ENCODE results near the gene HSF2BP.
"Not testable (repeated sequence)": the region's sequence is repeated elsewhere in the genome, so short reads cannot be mapped to it uniquely, and the experiment has no call there.

HSF2BP gene

GRCh38 chr21:43692949-43693348 is 33.7 kb upstream of the HSF2BP start:
- H3K9me3 Mint-ChIP-seq: no peaks in the 10 kb centered on the region
- intact Hi-C loops (cut with micrococcal nuclease): loop anchor here (1.0 kb wide), 1 partner anchor 24 kb away; no protein-coding TSS in a partner anchor

GRCh38 chr21:43691801-43692200 is 32.5 kb upstream of the HSF2BP start:
- Mint-ChIP-seq H3K36me3 (ENCODE audit: low read depth) (peaks cover 100% of the 10 kb centered on the region), H3K9me3 (no peaks in the 10 kb centered on the region), H3K27me3 (no peaks in the 10 kb centered on the region), H3K27ac (peak overlapping the region; percentile 90), H3K4me1 (ENCODE audit: low read depth) (peaks cover 87% of the 10 kb centered on the region), H3K4me3 (peak overlapping the region; percentile 77)
- intact Hi-C loops (cut with micrococcal nuclease): no loop called here

More at GRCh38 chr21:43692949-43693348, 33.7 kb upstream of the HSF2BP start:
- Mint-ChIP-seq H3K4me3 (peak overlapping the region; percentile 77), H3K27ac (peak overlapping the region; percentile 90), H3K4me1 (ENCODE audit: low read depth) (peaks cover 76% of the 10 kb centered on the region), H3K36me3 (ENCODE audit: low read depth) (peaks cover 100% of the 10 kb centered on the region), H3K27me3 (no peaks in the 10 kb centered on the region)

GRCh38 chr21:43691086-43691795 is 32.0 kb upstream of the HSF2BP start:
- Mint-ChIP-seq H3K27ac (peak overlapping the region; percentile 90), H3K4me1 (ENCODE audit: low read depth) (peaks cover 88% of the 10 kb centered on the region), H3K4me3 (peak overlapping the region; percentile 77), H3K36me3 (ENCODE audit: low read depth) (peaks cover 100% of the 10 kb centered on the region), H3K9me3 (no peaks in the 10 kb centered on the region), H3K27me3 (no peaks in the 10 kb centered on the region)
- intact Hi-C loops (cut with micrococcal nuclease): no loop called here

- Mint-ChIP-seq H3K27ac (peak overlapping the region; percentile 90), H3K4me1 (ENCODE audit: low read depth) (peaks cover 81% of the 10 kb centered on the region), H3K36me3 (ENCODE audit: low read depth) (peaks cover 100% of the 10 kb centered on the region), H3K4me3 (peak overlapping the region; percentile 77), H3K9me3 (no peaks in the 10 kb centered on the region), H3K27me3 (no peaks in the 10 kb centered on the region)
- intact Hi-C loops (cut with micrococcal nuclease): no loop called here
These were observed 31.1 kb upstream of the HSF2BP start for GRCh38 chr21:43690346-43690745.

- intact Hi-C loops (cut with micrococcal nuclease): no loop called here
- no peaks in the 10 kb centered on the region for H3K9me3 Mint-ChIP-seq
- H3K36me3 Mint-ChIP-seq (ENCODE audit: low read depth): peaks cover 100% of the 10 kb centered on the region
- no peaks in the 10 kb centered on the region for H3K27me3 Mint-ChIP-seq
- H3K4me1 Mint-ChIP-seq (ENCODE audit: low read depth): peaks cover 80% of the 10 kb centered on the region
- H3K4me3 Mint-ChIP-seq: peak overlapping the region; percentile 77
- H3K27ac Mint-ChIP-seq: peak overlapping the region; percentile 90
These were observed 30.5 kb upstream of the HSF2BP start for GRCh38 chr21:43689556-43690337.

- Mint-ChIP-seq H3K27me3 (no peaks in the 10 kb centered on the region), H3K36me3 (ENCODE audit: low read depth) (peaks cover 100% of the 10 kb centered on the region), H3K4me3 (no peak overlapping the region), H3K27ac (peak overlapping the region; percentile 90), H3K9me3 (no peaks in the 10 kb centered on the region), H3K4me1 (ENCODE audit: low read depth) (peaks cover 78% of the 10 kb centered on the region)
- intact Hi-C loops (cut with micrococcal nuclease): no loop called here
These were observed 29.6 kb upstream of the HSF2BP start for GRCh38 chr21:43688906-43689305.

GRCh38 chr21:43687566-43688399 is 28.5 kb upstream of the HSF2BP start:
- peak overlapping the region; percentile 90 for H3K27ac Mint-ChIP-seq
- peaks cover 67% of the 10 kb centered on the region for H3K4me1 Mint-ChIP-seq (ENCODE audit: low read depth)
- no peaks in the 10 kb centered on the region for H3K9me3 Mint-ChIP-seq
- no peaks in the 10 kb centered on the region for H3K27me3 Mint-ChIP-seq
- peaks cover 100% of the 10 kb centered on the region for H3K36me3 Mint-ChIP-seq (ENCODE audit: low read depth)
- H3K4me3 Mint-ChIP-seq: peak overlapping the region; percentile 18
- intact Hi-C loops (cut with micrococcal nuclease): no loop called here

- intact Hi-C loops (cut with micrococcal nuclease): no loop called here
- H3K4me1 Mint-ChIP-seq (ENCODE audit: low read depth): peaks cover 61% of the 10 kb centered on the region
- H3K36me3 Mint-ChIP-seq (ENCODE audit: low read depth): peaks cover 100% of the 10 kb centered on the region
- H3K4me3 Mint-ChIP-seq: no peak overlapping the region
- no peaks in the 10 kb centered on the region for H3K9me3 Mint-ChIP-seq
- H3K27me3 Mint-ChIP-seq: no peaks in the 10 kb centered on the region
- H3K27ac Mint-ChIP-seq: peak overlapping the region; percentile 90
These were observed 27.7 kb upstream of the HSF2BP start for GRCh38 chr21:43686811-43687565.

GRCh38 chr21:43684424-43684823 is 25.1 kb upstream of the HSF2BP start:
- H3K36me3 Mint-ChIP-seq (ENCODE audit: low read depth): peaks cover 100% of the 10 kb centered on the region

GRCh38 chr21:43681650-43682049 is 22.4 kb upstream of the HSF2BP start:
- Mint-ChIP-seq H3K4me1 (ENCODE audit: low read depth) (peaks cover 21% of the 10 kb centered on the region), H3K9me3 (no peaks in the 10 kb centered on the region), H3K4me3 (no peak overlapping the region), H3K27ac (no peak overlapping the region), H3K27me3 (no peaks in the 10 kb centered on the region), H3K36me3 (ENCODE audit: low read depth) (peaks cover 100% of the 10 kb centered on the region)
- intact Hi-C loops (cut with micrococcal nuclease): no loop called here

More at GRCh38 chr21:43684424-43684823, 25.1 kb upstream of the HSF2BP start:
- Mint-ChIP-seq H3K4me1 (ENCODE audit: low read depth) (peaks cover 49% of the 10 kb centered on the region), H3K27ac (peak overlapping the region; percentile 73), H3K27me3 (no peaks in the 10 kb centered on the region), H3K9me3 (no peaks in the 10 kb centered on the region), H3K4me3 (no peak overlapping the region)
- intact Hi-C loops (cut with micrococcal nuclease): no loop called here

- H3K4me3 Mint-ChIP-seq; H3K27ac Mint-ChIP-seq; H3K27me3 Mint-ChIP-seq; H3K9me3 Mint-ChIP-seq; intact Hi-C loops (cut with micrococcal nuclease): not testable (repeated sequence)
- peaks cover 14% of the 10 kb centered on the region for H3K4me1 Mint-ChIP-seq (ENCODE audit: low read depth)
- peaks cover 100% of the 10 kb centered on the region for H3K36me3 Mint-ChIP-seq (ENCODE audit: low read depth)
These were observed 21.1 kb upstream of the HSF2BP start for GRCh38 chr21:43680421-43680820.

GRCh38 chr21:43679951-43680350 is 20.7 kb upstream of the HSF2BP start:
- intact Hi-C loops (cut with micrococcal nuclease): loop anchor here (10.0 kb wide), 1 partner anchor 285 kb away; no protein-coding TSS in a partner anchor
- Mint-ChIP-seq H3K4me1 (ENCODE audit: low read depth) (peaks cover 14% of the 10 kb centered on the region), H3K27me3 (no peaks in the 10 kb centered on the region), H3K4me3 (no peak overlapping the region), H3K27ac (no peak overlapping the region), H3K36me3 (ENCODE audit: low read depth) (peaks cover 100% of the 10 kb centered on the region), H3K9me3 (no peaks in the 10 kb centered on the region)

- Mint-ChIP-seq H3K27ac (no peak overlapping the region), H3K36me3 (ENCODE audit: low read depth) (peaks cover 99% of the 10 kb centered on the region), H3K9me3 (no peaks in the 10 kb centered on the region), H3K4me3 (no peak overlapping the region), H3K4me1 (ENCODE audit: low read depth) (peaks cover 5% of the 10 kb centered on the region), H3K27me3 (no peaks in the 10 kb centered on the region)
- intact Hi-C loops (cut with micrococcal nuclease): loop anchor here (10.0 kb wide), 1 partner anchor 288 kb away; no protein-coding TSS in a partner anchor
These were observed 17.1 kb upstream of the HSF2BP start for GRCh38 chr21:43676391-43676790.

All from dendritic cell treated with granulocyte-macrophage colony-stimulating factor and Interleukin-4, amounts not matched to agents 40 ng/mL and 50 ng/mL, for 4 days (primary cell).